Osteoblast (primary cell): Measurements from ENCODE around the gene KCNG1. TPM values are rescaled to one million over a fixed set of nuclear protein-coding genes. Genes with fewer than 3 reads are reported as not detected.

Experiments
- DNase-seq: peaks from one replicate; pipeline ENCODE4 v3.0.0; 2011; ENCODE audit warnings: low spot score, mixed read lengths; ENCODE audit not compliant: insufficient read length; ENCODE audit errors: missing footprints
- H2AFZ ChIP-seq: 2 replicates; pipeline ENCODE4 v1.6.0; 2011; ENCODE audit warnings: mild to moderate bottlenecking, low read length
- H3K27ac ChIP-seq: 2 replicates; pipeline ENCODE4 v1.5.1; 2011; ENCODE audit warnings: mild to moderate bottlenecking, low read depth, low read length, moderate library complexity
- H3K27me3 ChIP-seq: 2 replicates; pipeline ENCODE4 v1.6.0; 2012; ENCODE audit warnings: mild to moderate bottlenecking, control low read depth, inconsistent platforms, low read length, moderate library complexity; ENCODE audit not compliant: insufficient read depth
- H3K36me3 ChIP-seq: 2 replicates; pipeline ENCODE4 v1.5.1; 2011; ENCODE audit warnings: mild to moderate bottlenecking, low read length, control low read depth, moderate library complexity; ENCODE audit not compliant: insufficient read depth
- H3K4me1 ChIP-seq: 2 replicates; pipeline ENCODE4 v1.5.1; 2011; ENCODE audit warnings: mild to moderate bottlenecking, low read length, control low read depth, moderate library complexity; ENCODE audit not compliant: insufficient read depth
- H3K4me2 ChIP-seq: 2 replicates; pipeline ENCODE4 v1.6.0; 2011; ENCODE audit warnings: mild to moderate bottlenecking, low read length; ENCODE audit not compliant: insufficient read depth
- H3K4me3 ChIP-seq: fragments of 200-600 bp; sonication (generic); 3 replicates; pipeline ENCODE4 v1.5.1; 2012; ENCODE audit warnings: mild to moderate bottlenecking, low read length, inconsistent platforms; ENCODE audit not compliant: insufficient read depth
- H3K79me2 ChIP-seq: 2 replicates; pipeline ENCODE4 v1.6.0; 2012; ENCODE audit warnings: mild to moderate bottlenecking, low read length, control low read depth, inconsistent platforms; ENCODE audit not compliant: insufficient read depth
- H3K9me3 ChIP-seq: 2 replicates; pipeline ENCODE4 v1.5.1; 2011; ENCODE audit warnings: low read depth, low read length, control low read depth
- H4K20me1 ChIP-seq: 2 replicates; pipeline ENCODE4 v1.6.0; 2012; ENCODE audit warnings: mild to moderate bottlenecking, low read length, control low read depth; ENCODE audit not compliant: insufficient read depth
- CTCF ChIP-seq: IDR thresholded peaks from 2 replicates; pipeline ENCODE4 v1.5.1; 2011; ENCODE audit warnings: mild to moderate bottlenecking, low read depth, low read length, moderate library complexity; ENCODE audit errors: extremely low read depth
- total RNA-seq: library from RNA; depleted of rRNA; stranded (reverse); fragments of >200 nt; gene quantifications from 2 replicates; pipeline ENCODE4 v1.2.3, GENCODE V29; 2012

Gene KCNG1
- total RNA-seq, 1 donor = 16.3 TPM

GRCh38 chr20:51022227-51022802 lies 592 bp downstream of the KCNG1 start:
- no peak overlapping the region for H3K27ac ChIP-seq
- H2AFZ ChIP-seq = peak overlapping the region; percentile 65
- no peak for TF ChIP-seq CTCF
- H3K9me3 ChIP-seq = no peaks in the 10 kb centered on the region
- peaks cover 9% of the 10 kb centered on the region for H3K27me3 ChIP-seq
- H3K4me2 ChIP-seq = peak overlapping the region; percentile 88
- H3K79me2 ChIP-seq = peaks cover 3% of the 10 kb centered on the region
- no peaks in the 10 kb centered on the region for H3K36me3 ChIP-seq
- H3K4me1 ChIP-seq = peaks cover 17% of the 10 kb centered on the region
- peak overlapping the region; percentile 76 for H3K4me3 ChIP-seq
- no peaks in the 10 kb centered on the region for H4K20me1 ChIP-seq
- DNase-seq = peak; percentile 86

DNA sequence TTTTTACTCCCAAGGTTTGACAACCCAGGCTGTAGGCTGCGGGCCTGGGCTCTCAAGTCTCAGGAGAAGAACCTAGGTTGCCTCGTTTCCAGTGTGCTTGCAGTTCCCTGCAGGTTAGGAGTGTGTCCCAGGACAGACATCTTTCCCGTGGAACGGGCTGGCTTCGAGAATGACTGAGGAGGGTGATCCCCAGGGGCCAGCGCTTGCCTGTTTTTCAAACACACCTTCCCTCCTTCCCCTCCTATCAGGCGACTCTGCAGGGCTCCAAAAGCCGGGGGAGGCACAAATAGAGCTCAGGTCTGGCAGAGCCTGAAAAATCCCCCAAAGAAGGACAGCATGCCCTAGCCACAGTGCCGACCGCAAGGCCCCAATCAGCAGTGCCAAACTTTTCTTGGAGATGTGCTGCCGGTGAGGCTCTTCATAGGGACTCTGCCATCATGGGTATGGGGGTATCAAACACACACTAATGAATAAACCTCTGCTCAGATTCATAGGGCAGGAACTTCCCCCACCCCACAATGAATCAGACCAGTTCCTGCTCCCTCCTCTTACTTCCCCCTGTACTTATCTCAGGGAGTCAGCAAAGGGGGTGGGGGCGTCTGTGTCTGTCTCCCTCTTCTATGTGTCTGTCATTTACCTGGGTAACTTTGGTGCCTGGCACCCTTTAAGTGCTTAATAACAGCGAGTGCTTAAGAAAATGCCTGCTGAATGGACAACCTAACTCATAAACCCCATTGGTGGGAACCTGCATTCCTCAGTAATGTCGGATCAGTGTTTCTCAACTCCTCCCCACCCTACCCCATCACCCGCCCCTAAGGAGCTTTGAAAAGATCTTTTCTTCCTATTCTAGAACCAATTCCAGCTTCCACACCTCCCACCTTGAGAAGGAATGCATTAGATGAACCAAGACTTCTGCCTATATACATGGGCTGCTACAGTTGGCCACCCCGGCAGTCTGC lies 1.6 kb downstream of the KCNG1 start:
- Histone ChIP-seq H2AFZ (no peak overlapping the region), H4K20me1 (no peaks in the 10 kb centered on the region), H3K27ac (no peak overlapping the region), H3K9me3 (no peaks in the 10 kb centered on the region), H3K79me2 (peaks cover 3% of the 10 kb centered on the region), H3K27me3 (peaks cover 4% of the 10 kb centered on the region), H3K36me3 (no peaks in the 10 kb centered on the region), H3K4me2 (peak overlapping the region; percentile 88), H3K4me1 (peaks cover 17% of the 10 kb centered on the region), H3K4me3 (peak overlapping the region; percentile 13)
- TF ChIP-seq CTCF = no peak
- peak; percentile 87 for DNase-seq

- Histone ChIP-seq H4K20me1 (no peaks in the 10 kb centered on the region), H3K27ac (no peak overlapping the region)
These were observed 2.2 kb downstream of the KCNG1 start for GRCh38 chr20:51020657-51021056.

More at GRCh38 chr20:51020657-51021056, 2.2 kb downstream of the KCNG1 start:
- no peaks in the 10 kb centered on the region for H3K36me3 ChIP-seq
- no peak for DNase-seq
- no peak overlapping the region for H3K4me3 ChIP-seq
- no peaks in the 10 kb centered on the region for H3K9me3 ChIP-seq
- no peak overlapping the region for H2AFZ ChIP-seq
- H3K79me2 ChIP-seq = peaks cover 3% of the 10 kb centered on the region
- H3K27me3 ChIP-seq = peaks cover 4% of the 10 kb centered on the region
- peaks cover 17% of the 10 kb centered on the region for H3K4me1 ChIP-seq
- TF ChIP-seq CTCF = no peak
- H3K4me2 ChIP-seq = no peak overlapping the region
